Stomach (tissue), 9 donors: ENCODE data around the gene ADAM12. TPM values are rescaled to one million over a fixed set of nuclear protein-coding genes. Genes with fewer than 3 reads are reported as not detected.

Experiments
- DNase-seq, 2 donors: peaks; one replicate each; pipeline versions ENCODE4 v3.0.0 to v3.0.0-alpha.2; 2013 to 2019
- H3K27ac ChIP-seq, 5 donors: fragments of 200-600 bp in 4 of 5; sonication (generic) in 4 of 5; one replicate each; pipeline ENCODE4 v1.5.1; 2013 to 2019; ENCODE audit warnings: mild to moderate bottlenecking in 1 of 5, moderate library complexity in 1 of 5
- H3K27me3 ChIP-seq, 3 donors: fragments of 200-600 bp; sonication (generic); one replicate each; pipeline ENCODE4 v1.5.1; 2017 to 2019; ENCODE audit warnings: mixed run types in 1 of 3
- H3K36me3 ChIP-seq, 4 donors: fragments of 200-600 bp; sonication (generic); 1 replicate in 3 of 4; 2 replicates in 1 of 4; pipeline ENCODE4 v1.5.1; 2016 to 2019
- H3K4me1 ChIP-seq, 4 donors: fragments of 200-600 bp; sonication (generic); one replicate each; pipeline ENCODE4 v1.5.1; 2016 to 2019
- H3K4me3 ChIP-seq, 4 donors: fragments of 200-600 bp; sonication (generic) in 3 of 4; one replicate each; pipeline ENCODE4 v1.5.1; 2016 to 2019; ENCODE audit warnings: mild to moderate bottlenecking in 1 of 4
- H3K9me3 ChIP-seq, 4 donors: fragments of 200-600 bp; sonication (generic); one replicate each; pipeline ENCODE4 v1.5.1; 2016 to 2019
- CTCF ChIP-seq, 7 experiments: fragments of 450-650 bp in 4 of 7; fragments of 200-600 bp in 3 of 7; sonication (generic) in 3 of 7; IDR thresholded peaks; one replicate each; pipeline ENCODE4 v1.5.1; 2016 to 2019; ENCODE audit warnings: antibody characterized with exemption in 7 of 7, control low read depth in 2 of 7, mild to moderate bottlenecking in 1 of 7
- EP300 ChIP-seq: sonication (generic); formaldehyde crosslinking; IDR thresholded peaks from one replicate; pipeline ENCODE4 v1.6.1; 2017; ENCODE audit warnings: antibody characterized with exemption
- POLR2A ChIP-seq, 4 donors: fragments of 450-650 bp; IDR thresholded peaks; one replicate each; pipeline ENCODE4 v1.6.1; 2016; ENCODE audit warnings: antibody characterized with exemption in 4 of 4, control low read depth in 2 of 4, mild to moderate bottlenecking in 1 of 4, moderate library complexity in 1 of 4
- POLR2AphosphoS5 ChIP-seq, 3 donors: sonication (generic); formaldehyde crosslinking; IDR thresholded peaks; one replicate each; pipeline ENCODE4 v1.6.1; 2016; ENCODE audit warnings: antibody characterized with exemption in 3 of 3
- WGBS, 5 donors: extraction: QIAGEN DNeasy Blood & Tissue Kit in 3 of 5; methylation state at CpG; one replicate each; pipeline versions ENCODE4 v1.1.5 to v1.1.7; 2013 to 2018; 5-methylcytosine and 5-hydroxymethylcytosine counted together
- intact Hi-C: fragments of 100-400 bp; cut with DNase I; formaldehyde crosslinking; loops from one replicate; pipeline ENCODE4 v1.15.1; 2023; ENCODE audit warnings: low total_unique reads
- polyA plus RNA-seq, 3 donors: library from polyadenylated mRNA; stranded (reverse); fragments of 200-250 nt; gene quantifications; one replicate each; pipeline ENCODE4 v1.2.3, GENCODE V29; 2013
- total RNA-seq, 5 donors: library from RNA; depleted of rRNA; stranded (reverse); fragments of >200 nt; gene quantifications; one replicate each; pipeline versions ENCODE4 v1.1.0 to v1.2.3, GENCODE V29; 2014 to 2016
- donor health status: healthy with polysubstance abuse.
- donor health status: Bipolar disorder and iron deficiency.
- donor health status: healthy.

ADAM12 gene
- total and polyA plus RNA-seq, 8 donors, result 0.03 to 6.4 (median 0.50) TPM; not detected in 3

GRCh38 chr10:126421756-126422256, 33.5 kb upstream of the ADAM12 start:
- Histone ChIP-seq H3K9me3 (peaks cover 0 to 43% (median 37%) of the 10 kb centered on the region in 4 donors), H3K36me3 (no peaks in the 10 kb centered on the region), H3K4me1 (no peaks in the 10 kb centered on the region), H3K27me3 (no peaks in the 10 kb centered on the region), H3K27ac (no peak overlapping the region), H3K4me3 (no peak overlapping the region)
- intact Hi-C loops, result no loop called here
- DNase-seq, result peak in 1 of 2 donors; percentile 13
- 76 to 79% (median 78%) methylated on average over 10 of the region's 10 CpGs for WGBS, 5 donors
- TF ChIP-seq POLR2A (IDR thresholded peaks at IDR 0.05), result no peak
- TF ChIP-seq POLR2AphosphoS5 (IDR thresholded peaks at IDR 0.05), result no peak
- no peak for TF ChIP-seq EP300
- TF ChIP-seq CTCF (IDR thresholded peaks at IDR 0.05), result no peak

GRCh38 chr10:126420567-126421300, 32.5 kb upstream of the ADAM12 start:
- Histone ChIP-seq H3K4me3 (no peak overlapping the region), H3K36me3 (no peaks in the 10 kb centered on the region), H3K27ac (no peak overlapping the region), H3K4me1 (no peaks in the 10 kb centered on the region), H3K9me3 (peaks cover 0 to 48% (median 40%) of the 10 kb centered on the region in 4 donors), H3K27me3 (no peaks in the 10 kb centered on the region)
- intact Hi-C loops, result no loop called here
- TF ChIP-seq EP300 (no peak), POLR2A (IDR thresholded peaks at IDR 0.05) (no peak), POLR2AphosphoS5 (IDR thresholded peaks at IDR 0.05) (no peak), CTCF (IDR thresholded peaks at IDR 0.05) (no peak)
- DNase-seq, result no peak
- 75 to 79% (median 78%) methylated on average over 12 of the region's 12 CpGs for WGBS, 5 donors

GRCh38 chr10:126417220-126417825, 29.0 kb upstream of the ADAM12 start:
- intact Hi-C loops, result no loop called here
- Histone ChIP-seq H3K36me3 (no peaks in the 10 kb centered on the region), H3K4me3 (no peak overlapping the region), H3K27me3 (peaks cover 0 to 5% (median 0%) of the 10 kb centered on the region in 3 donors), H3K27ac (no peak overlapping the region), H3K9me3 (peaks cover 0 to 23% (median 20%) of the 10 kb centered on the region in 4 donors), H3K4me1 (no peaks in the 10 kb centered on the region)
- 58 to 76% (median 70%) methylated on average over 4 of the region's 4 CpGs for WGBS, 5 donors
- no peak for DNase-seq
- TF ChIP-seq CTCF (IDR thresholded peaks at IDR 0.05) (no peak), POLR2A (IDR thresholded peaks at IDR 0.05) (no peak), POLR2AphosphoS5 (IDR thresholded peaks at IDR 0.05) (no peak), EP300 (no peak)

GRCh38 chr10:126409821-126410220, 21.5 kb upstream of the ADAM12 start:
- intact Hi-C loops, result no loop called here
- TF ChIP-seq POLR2A (IDR thresholded peaks at IDR 0.05) (no peak), EP300 (no peak), CTCF (IDR thresholded peaks at IDR 0.05) (no peak), POLR2AphosphoS5 (IDR thresholded peaks at IDR 0.05) (no peak)
- Histone ChIP-seq H3K4me1 (no peaks in the 10 kb centered on the region), H3K27ac (no peak overlapping the region), H3K4me3 (no peak overlapping the region), H3K27me3 (peaks cover 0 to 13% (median 0%) of the 10 kb centered on the region in 3 donors), H3K9me3 (no peaks in the 10 kb centered on the region), H3K36me3 (no peaks in the 10 kb centered on the region)
- DNase-seq, result no peak
- 45 to 67% (median 53%) methylated on average over 6 of the region's 6 CpGs for WGBS, 5 donors
